ENCODE data around the gene CNOT6L.

CNOT6L gene

GRCh38 chr4:77710059-77710458, 109.1 kb downstream of the CNOT6L start:
- DNase-seq, result no peak

- peak; percentile 1 for DNase-seq
Measured at GRCh38 chr4:77706717-77707116, 112.5 kb downstream of the CNOT6L start.

GRCh38 chr4:77703666-77704065, 115.5 kb downstream of the CNOT6L start:
- DNase-seq, result no peak

- no peak for DNase-seq
Measured at GRCh38 chr4:77701121-77701520, 118.0 kb downstream of the CNOT6L start.

- DNase-seq, result peak; percentile 80
Measured at GRCh38 chr4:77699731-77700210, 119.4 kb downstream of the CNOT6L start.

GRCh38 chr4:77697860-77698590, 121.1 kb downstream of the CNOT6L start:
- peak; percentile 63 for DNase-seq

GRCh38 chr4:77695774-77696173, 123.4 kb downstream of the CNOT6L start:
- peak; percentile 97 for DNase-seq

GRCh38 chr4:77692847-77693432, 126.2 kb downstream of the CNOT6L start:
- DNase-seq, result no peak

- DNase-seq, result no peak
Measured at GRCh38 chr4:77681792-77682191, 137.4 kb downstream of the CNOT6L start.

GRCh38 chr4:77676842-77677241, 142.3 kb downstream of the CNOT6L start:
- no peak for DNase-seq

- DNase-seq, result no peak
Measured at GRCh38 chr4:77671051-77671450, 148.1 kb downstream of the CNOT6L start.

- no peak for DNase-seq
Measured at GRCh38 chr4:77669946-77670590, 149.1 kb downstream of the CNOT6L start.

- no peak for DNase-seq
Measured at GRCh38 chr4:77665381-77666069, 153.6 kb downstream of the CNOT6L start.

All from fibroblast of skin of back (primary cell).